ENCODE results near the gene LZTFL1.

The LZTFL1 gene

GRCh38 chr3:45773714-45774449 is 68.0 kb downstream of the LZTFL1 start:
- Histone ChIP-seq H4K20me1 (ENCODE audit: low read depth, low read length) (no peaks in the 10 kb centered on the region), H3K27ac (ENCODE audit: low read depth, low read length) (no peak overlapping the region), H2AFZ (ENCODE audit: low read depth, low read length, severe bottlenecking) (no peak overlapping the region), H3K4me3 (ENCODE audit: insufficient read depth, low read length, poor library complexity, severe bottlenecking) (no peak overlapping the region), H3K79me2 (ENCODE audit: insufficient read depth, low read length) (no peaks in the 10 kb centered on the region), H3K27me3 (ENCODE audit: low read length) (no peaks in the 10 kb centered on the region), H3K9ac (ENCODE audit: low read length) (no peak overlapping the region), H3K9me3 (ENCODE audit: insufficient read depth, low read length) (no peaks in the 10 kb centered on the region), H3F3A (ENCODE audit: insufficient read depth) (no peaks in the 10 kb centered on the region), H3K9me2 (replicated peaks; ENCODE audit: insufficient read depth, low read length) (no peaks in the 10 kb centered on the region), H3K36me3 (ENCODE audit: low read length) (no peaks in the 10 kb centered on the region), H3K4me2 (ENCODE audit: low read depth, low read length, poor library complexity, severe bottlenecking) (no peak overlapping the region)
- no peak for TF ChIP-seq CTCF (IDR thresholded peaks at IDR 0.05; ENCODE audit: insufficient read depth, low read length, poor library complexity, severe bottlenecking)

Data from SU-DHL-6 (cell line).